ENCODE data around the gene CDSN. TPM values are rescaled to one million over a fixed set of nuclear protein-coding genes. Genes with fewer than 3 reads are reported as not detected.

The CDSN gene
- total and polyA plus RNA-seq, 2 donors (not counting 3 experiments of a cell fraction or from before 2014, with no cell fraction given) = not detected

GRCh38 chr6:31075528-31075927 is 44.7 kb downstream of the CDSN start:
- Histone ChIP-seq H3K79me2 (ENCODE audit: control insufficient read depth, insufficient read depth, low read length) (no peaks in the 10 kb centered on the region), H3K9ac (replicated peaks; ENCODE audit: extremely low read depth, insufficient read depth, low read length) (no peak overlapping the region), H3K4me2 (ENCODE audit: insufficient read depth, low read length) (no peak overlapping the region), H3K9me3 (replicated peaks; ENCODE audit: control insufficient read depth, insufficient read depth, low read length) (no peaks in the 10 kb centered on the region), H3K36me3 (ENCODE audit: control insufficient read depth in 2 of 2, extremely low read depth in 1 of 2, insufficient read depth in 2 of 2, low read length in 2 of 2) (no peaks in the 10 kb centered on the region), H3K4me3 (replicated peaks in 1 of 3; ENCODE audit: insufficient read depth in 1 of 3, low read depth in 1 of 3, low read length in 3 of 3) (no peak overlapping the region), H2AFZ (ENCODE audit: low read depth, low read length) (no peak overlapping the region), H3K4me1 (ENCODE audit: control insufficient read depth, extremely low read depth, insufficient read depth, low read length) (peaks cover 10% of the 10 kb centered on the region), H3K27me3 (ENCODE audit: control insufficient read depth in 2 of 2, insufficient read depth in 2 of 2, low read length in 2 of 2) (no peaks in the 10 kb centered on the region), H4K20me1 (replicated peaks; ENCODE audit: control insufficient read depth, extremely low read depth, insufficient read depth, low read length) (no peaks in the 10 kb centered on the region), H3K9me1 (replicated peaks; ENCODE audit: control insufficient read depth, extremely low read depth, insufficient read depth, low read length) (no peaks in the 10 kb centered on the region), H3K27ac (ENCODE audit: insufficient read depth, low read depth, low read length) (no peak overlapping the region)
- dilution Hi-C loops (cut with MboI; ENCODE audit: extremely low pct_ligation_motif_present, low sequenced_read_pairs) (no loop called here), intact Hi-C loops (cut with micrococcal nuclease) (no loop called here)
- FAIRE-seq = no peak
- DNase-seq (ENCODE audit: low read depth, low spot score) = no peak
- TF ChIP-seq POLR2AphosphoS5 (IDR thresholded peaks at IDR 0.05; ENCODE audit: insufficient read depth, low read depth, low read length) = no peak
- TF ChIP-seq CTCF (IDR thresholded peaks at IDR 0.05; ENCODE audit: extremely low read depth in 1 of 2, insufficient read depth in 1 of 2, low read depth in 1 of 2, low read length in 2 of 2) = no peak
- TF ChIP-seq EZH2 (IDR thresholded peaks at IDR 0.05; ENCODE audit: borderline replicate concordance, low read depth, low read length, severe bottlenecking) = no peak
- TF ChIP-seq MAX (IDR thresholded peaks at IDR 0.05; ENCODE audit: insufficient read depth, insufficient read length) = no peak
- no peak for TF ChIP-seq POLR2A (IDR thresholded peaks at IDR 0.05; ENCODE audit: low read depth, low read length)
- TF ChIP-seq JUN (IDR thresholded peaks at IDR 0.05; ENCODE audit: borderline replicate concordance, insufficient read depth, insufficient read length, low read depth) = no peak
- TF ChIP-seq FOS (IDR thresholded peaks at IDR 0.05; ENCODE audit: borderline replicate concordance, insufficient read depth, low read length) = no peak
- ChIA-PET CTCF (interaction anchor here (0.7 kb wide), 1 partner anchor 394 kb away, joined by 3 read pairs; no protein-coding TSS in a partner anchor), POLR2A (no interaction called here)
- no TSS peak for BruUV-seq (replicated peaks)
